ENCODE results near the gene SIRT1. TPM values are rescaled to one million over a fixed set of nuclear protein-coding genes. Genes with fewer than 3 reads are reported as not detected.
"Not testable (repeated sequence)": the region's sequence is repeated elsewhere in the genome, so short reads cannot be mapped to it uniquely, and the experiment has no call there.

SIRT1 gene
- total RNA-seq: 8.5 and 11.2 TPM in 2 replicates

DNA sequence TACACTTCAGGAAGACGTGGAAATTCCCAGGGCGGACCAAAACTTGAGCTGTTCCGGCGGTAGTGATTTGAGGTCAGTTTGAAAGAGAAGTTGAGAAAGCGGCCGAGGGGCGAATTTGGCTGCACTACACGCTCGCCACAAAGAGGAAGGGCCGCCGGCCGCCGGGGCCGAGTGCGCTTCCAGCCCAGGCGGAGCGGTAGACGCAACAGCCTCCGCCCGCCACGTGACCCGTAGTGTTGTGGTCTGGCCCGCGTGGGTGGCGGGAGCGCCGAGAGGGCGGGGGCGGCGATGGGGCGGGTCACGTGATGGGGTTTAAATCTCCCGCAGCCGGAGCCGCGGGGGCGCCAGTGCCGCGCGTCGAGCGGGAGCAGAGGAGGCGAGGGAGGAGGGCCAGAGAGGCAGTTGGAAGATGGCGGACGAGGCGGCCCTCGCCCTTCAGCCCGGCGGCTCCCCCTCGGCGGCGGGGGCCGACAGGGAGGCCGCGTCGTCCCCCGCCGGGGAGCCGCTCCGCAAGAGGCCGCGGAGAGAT, at the start of gene SIRT1:
Gene SIRT1, plus strand, starts transcription at position 344 of the 529 bp plus-strand sequence. Its CDS starts 66 bp downstream, at position 410.
- DNase-seq (ENCODE audit: low read depth, low spot score): peak; percentile 83

DNA sequence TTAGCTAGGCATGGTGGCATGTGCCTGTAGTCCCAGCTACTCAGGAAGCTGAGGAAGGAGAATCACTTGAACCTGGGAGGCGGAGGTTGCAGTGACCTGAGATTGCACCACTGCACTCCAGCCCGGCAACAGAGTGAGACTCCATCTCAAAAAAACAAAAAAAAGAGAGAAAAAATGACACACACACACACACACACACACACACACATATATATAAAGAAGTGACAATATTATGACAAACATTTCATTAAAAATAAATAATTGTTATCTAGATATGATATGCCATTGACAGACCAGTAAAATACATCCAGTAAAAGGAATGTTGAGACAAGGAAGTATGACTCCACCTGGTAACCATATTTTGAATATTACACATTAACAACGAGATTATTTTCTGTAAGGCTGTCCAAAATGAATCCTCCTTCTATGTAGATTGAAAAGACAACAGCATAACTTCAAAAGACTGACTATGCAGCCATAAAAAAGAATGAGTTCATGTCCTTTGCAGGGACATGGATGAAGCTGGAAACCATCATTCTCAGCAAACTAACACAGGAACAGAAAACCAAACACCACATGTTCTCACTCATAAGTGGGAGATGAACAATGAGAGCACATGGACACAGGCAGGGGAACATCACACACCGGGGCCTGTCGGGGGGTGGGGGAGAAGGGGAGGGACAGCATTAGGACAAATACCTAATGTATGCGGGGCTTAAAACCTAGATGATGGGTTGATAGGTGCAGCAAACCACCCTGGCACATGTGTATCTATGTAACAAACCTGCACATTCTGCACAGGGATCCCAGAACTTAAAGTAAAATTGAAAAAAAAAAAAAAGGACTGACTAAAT, 48.7 kb upstream of the SIRT1 start:
- DNase-seq (ENCODE audit: low read depth, low spot score): not testable (repeated sequence)

DNA sequence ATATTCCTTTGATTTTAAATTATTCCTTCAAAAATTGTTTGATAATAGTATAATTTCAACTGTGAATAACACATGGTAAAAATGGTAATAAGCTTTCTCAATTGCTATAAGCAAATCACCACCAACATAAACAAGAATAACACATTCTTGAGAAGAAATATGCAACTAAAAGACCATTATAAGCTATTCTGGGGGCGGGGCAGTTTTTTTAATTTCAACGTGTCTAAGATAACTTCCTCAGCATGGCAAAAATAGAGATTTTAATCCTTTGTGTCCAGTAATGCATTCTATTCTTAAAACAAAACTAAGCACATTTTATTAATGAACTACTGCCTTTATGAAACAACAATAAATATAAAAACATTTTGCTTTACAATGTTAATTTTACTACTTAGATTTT, 48.0 kb upstream of the SIRT1 start:
- DNase-seq (ENCODE audit: low read depth, low spot score): no peak

DNA sequence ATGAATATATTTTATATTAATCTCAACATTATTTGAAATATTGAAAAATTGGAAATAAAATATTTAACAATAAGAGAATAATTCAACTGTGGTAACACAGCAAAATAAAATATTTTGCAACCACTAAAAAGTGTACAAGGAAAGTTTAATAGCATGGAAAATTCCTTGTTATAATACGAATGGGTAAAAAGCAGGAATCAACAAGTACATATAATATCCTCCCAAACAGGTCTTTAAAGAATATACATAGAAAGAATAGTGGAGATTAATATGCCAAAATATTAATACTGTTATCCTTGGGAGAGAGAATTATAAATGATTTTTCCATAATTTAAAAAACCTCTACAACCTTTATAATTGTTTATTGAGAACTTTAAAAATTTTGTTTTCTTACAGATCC, 47.5 kb upstream of the SIRT1 start:
- DNase-seq (ENCODE audit: low read depth, low spot score): no peak

DNA sequence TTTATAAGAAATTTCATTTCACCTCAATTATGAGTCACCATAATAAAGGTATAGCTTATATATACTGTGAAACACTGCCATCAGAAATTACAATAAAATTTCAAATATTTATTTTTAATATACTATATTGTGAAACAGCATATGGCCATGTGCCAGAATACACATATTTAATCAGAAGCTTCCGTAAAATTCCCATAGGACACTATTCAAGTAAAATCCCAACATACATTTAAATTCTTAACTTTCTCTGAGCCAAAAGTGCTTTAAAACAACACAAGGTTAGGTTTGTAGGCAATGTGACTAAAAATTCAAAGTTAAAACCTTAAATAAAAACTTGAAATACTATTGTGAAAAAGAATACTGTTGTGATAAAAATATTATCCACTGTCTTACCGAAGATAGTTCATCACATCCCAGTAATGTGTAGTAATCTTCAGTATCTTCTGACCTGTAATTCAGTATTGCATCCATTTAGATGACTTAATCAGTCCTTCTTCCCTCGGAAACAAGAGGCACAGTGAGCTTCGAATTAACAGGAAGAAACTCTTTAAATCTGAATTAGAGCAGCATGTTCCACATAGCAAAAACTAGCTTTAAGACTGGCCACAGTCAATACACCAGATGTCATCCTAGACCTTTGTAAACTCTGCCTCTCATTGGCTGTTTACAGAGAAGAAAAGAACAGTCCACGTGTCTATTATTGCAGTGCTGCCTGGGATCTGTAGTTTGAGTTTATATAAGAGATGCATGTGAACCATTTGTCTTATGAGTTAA, 46.7 kb upstream of the SIRT1 start, which contains the start of gene DNAJC12:
Gene DNAJC12, minus strand, starts transcription at position 648 of the 774 bp plus-strand sequence. Its CDS starts 177 bp downstream, at position 471.
- no peak for DNase-seq (ENCODE audit: low read depth, low spot score)

DNA sequence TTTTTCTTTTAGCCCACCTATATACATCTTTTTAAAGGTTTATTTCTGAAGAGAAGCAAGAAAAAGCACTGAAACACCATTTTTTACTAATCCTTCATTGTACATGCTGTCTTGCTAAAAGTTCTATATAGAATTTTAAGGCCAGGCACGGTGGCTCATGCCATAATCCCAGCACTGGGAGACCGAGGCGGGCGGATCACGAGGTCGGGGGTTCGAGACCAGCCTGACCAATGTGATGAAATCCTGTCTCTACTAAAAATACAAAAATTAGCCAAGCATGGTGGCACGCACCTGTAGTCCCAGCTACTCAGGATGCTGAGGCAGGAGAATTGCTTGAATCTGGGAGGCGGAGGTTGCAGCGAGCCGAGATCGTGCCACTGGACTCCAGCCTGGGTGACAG, 44.9 kb upstream of the SIRT1 start:
- not testable (repeated sequence) for DNase-seq (ENCODE audit: low read depth, low spot score)

DNA sequence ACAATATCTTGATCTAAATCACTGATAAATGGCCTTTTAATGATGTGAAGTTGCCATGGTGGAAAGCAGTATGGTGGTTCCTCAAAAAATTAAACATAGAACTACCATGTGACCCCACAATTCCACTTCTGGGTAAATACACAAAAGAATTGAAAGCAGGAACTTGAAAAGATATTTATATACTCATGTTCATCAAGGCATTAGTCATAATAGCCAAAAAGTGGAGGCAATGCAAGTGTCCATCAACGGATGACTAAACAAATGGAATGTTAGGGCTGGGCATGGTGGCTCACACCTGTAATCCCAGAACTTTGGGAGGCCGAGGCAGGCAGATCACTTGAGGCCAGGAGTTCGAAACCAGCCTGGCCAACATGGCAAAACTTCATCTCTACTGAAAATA, 44.5 kb upstream of the SIRT1 start:
- DNase-seq (ENCODE audit: low read depth, low spot score): no peak

DNA sequence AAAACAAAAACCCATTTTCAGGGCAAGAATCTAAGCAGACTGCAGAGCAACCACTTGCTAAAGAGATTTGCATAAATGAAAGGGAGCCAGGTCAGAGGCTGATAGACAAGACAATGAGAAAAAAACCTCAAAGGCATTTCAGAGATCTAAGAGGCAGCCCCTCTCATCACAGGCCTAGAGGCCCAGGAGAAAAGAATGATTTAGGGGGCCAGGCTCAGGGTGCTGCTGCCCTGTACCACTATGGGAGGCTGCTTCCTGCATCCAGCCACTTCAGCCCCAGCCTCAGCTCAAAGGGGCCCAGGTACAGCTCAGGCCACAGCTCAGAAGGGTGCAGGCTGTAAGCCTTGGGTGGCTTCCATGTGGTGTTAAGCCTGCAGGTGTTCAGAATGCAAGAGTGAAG, 42.7 kb upstream of the SIRT1 start:
- DNase-seq (ENCODE audit: low read depth, low spot score): no peak

DNA sequence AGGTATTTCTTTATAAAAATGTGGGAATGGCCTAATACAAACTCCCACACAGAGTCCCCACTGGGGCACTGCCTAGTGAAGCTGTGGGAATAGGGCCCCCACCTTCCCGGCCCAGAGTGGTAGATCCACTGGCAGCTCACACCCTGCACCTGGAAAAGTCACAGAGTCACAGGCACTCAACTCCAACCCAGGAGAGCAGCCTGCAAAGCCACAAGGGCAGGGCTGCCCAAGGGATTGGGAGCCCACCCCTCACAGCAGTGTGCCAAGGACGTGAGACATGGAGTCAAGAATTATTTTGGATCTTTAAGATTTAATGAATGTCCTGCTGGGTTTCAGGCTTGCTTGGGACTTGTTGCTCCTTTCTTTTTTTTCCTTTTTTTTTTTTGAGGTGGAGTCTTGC, 41.2 kb upstream of the SIRT1 start:
- DNase-seq (ENCODE audit: low read depth, low spot score): no peak

DNA sequence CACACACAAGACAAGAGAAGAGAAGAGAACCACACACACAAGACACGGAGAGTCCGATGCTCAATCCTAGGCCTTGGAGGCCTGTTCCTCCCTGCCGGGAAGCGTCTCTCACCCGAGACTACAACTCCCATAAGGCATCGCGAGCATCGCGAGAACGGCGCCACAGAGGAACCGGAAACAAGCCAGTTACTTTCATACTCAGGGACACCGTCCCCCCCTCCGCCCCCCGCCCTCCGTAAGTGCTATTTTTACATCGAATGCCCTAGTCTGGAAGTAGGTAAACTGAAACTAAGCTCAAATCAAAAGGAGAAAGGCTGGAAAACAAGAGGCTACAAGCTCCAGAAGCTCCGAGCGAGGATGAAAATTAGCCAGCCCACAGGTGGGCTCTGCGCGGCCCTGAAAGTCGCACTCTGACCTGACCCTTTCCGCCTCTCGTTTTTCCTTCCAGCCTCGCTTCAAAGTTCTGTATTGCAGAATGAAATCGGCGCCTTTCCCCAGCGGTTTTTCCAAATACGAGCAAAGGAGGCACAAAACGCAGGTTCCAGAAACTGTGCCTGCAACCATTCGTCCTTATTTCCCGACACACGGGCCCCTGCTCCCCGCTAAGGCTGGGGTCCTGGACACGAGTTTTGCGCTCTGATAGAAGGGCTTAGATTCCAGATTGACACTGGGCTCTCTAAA, 35.0 kb upstream of the SIRT1 start:
- peak; percentile 68 for DNase-seq (ENCODE audit: low read depth, low spot score)

DNA sequence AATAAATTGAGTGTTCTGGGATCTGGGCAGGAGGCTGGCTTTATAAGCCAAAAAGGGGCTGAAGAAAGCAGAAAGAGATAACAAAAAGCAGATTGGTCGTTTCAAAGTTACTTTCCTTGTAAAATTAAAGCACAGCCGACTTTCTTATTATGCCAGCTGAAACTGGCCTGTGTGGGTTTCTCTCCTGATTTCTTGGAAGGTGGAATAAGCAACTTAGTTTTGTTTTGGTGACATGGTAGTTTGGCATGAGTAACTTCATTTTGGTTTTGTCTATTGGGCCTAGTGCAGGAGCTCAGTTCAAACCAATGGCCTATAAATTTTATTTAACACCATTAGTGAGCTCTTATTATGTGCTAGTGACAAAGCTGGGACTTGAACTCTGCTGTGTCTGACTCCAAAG, 33.3 kb upstream of the SIRT1 start:
- DNase-seq (ENCODE audit: low read depth, low spot score): no peak

DNA sequence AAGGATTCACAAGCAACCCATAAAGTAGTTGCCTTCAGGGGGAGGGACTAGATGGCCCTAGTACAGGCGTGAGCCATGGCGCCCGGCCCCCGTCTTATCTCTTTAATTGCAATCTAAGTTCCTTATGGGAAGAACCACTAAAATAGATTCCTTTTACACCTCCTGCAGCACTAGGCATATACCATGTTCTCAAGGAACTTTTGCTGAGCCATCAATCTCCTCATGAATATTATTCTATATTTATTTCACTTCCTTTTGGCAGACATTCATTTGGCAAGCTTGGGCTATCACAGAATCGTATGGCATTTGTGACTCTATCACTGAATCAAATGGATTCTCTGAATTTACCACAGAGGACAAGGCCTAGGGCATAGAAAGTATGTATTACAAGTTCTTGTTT, 31.7 kb upstream of the SIRT1 start:
- no peak for DNase-seq (ENCODE audit: low read depth, low spot score)

DNA sequence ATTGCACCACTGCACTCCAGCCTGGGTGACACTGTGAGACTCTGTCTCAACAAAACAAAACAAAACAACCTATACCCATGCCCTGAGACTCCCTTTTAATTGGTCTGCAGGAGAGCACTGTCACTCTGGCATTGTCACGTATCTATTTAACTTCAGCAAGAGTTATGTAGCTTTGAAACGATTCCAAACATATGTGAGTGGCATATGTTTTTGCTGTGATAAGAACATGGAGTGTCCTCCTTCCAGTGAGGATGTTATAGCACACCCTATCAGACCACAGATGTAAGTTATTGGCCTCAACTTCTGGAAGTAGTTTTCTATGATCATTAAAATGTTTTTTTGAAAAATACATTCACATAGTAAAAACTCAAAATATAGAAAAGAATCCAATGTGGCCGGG, 30.9 kb upstream of the SIRT1 start:
- DNase-seq (ENCODE audit: low read depth, low spot score): no peak

DNA sequence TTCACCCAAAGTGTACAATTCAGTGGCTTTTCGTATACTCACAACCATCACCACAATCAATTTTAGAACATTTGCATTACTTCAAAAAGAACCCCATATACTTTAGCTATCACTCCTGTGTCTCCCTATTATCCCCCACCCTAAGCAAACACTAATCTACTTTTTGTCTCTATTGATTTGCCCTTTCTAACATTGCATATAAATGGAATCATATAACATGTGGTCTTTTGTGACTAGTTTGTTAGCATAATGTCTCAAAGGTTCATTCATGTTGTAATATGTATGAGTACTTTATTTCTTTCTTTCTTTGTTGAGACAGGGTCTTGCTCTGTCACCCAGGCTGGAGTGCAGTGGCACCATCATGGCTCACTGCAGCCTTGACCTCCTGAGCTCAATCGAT, 25.5 kb upstream of the SIRT1 start:
- no peak for DNase-seq (ENCODE audit: low read depth, low spot score)

DNA sequence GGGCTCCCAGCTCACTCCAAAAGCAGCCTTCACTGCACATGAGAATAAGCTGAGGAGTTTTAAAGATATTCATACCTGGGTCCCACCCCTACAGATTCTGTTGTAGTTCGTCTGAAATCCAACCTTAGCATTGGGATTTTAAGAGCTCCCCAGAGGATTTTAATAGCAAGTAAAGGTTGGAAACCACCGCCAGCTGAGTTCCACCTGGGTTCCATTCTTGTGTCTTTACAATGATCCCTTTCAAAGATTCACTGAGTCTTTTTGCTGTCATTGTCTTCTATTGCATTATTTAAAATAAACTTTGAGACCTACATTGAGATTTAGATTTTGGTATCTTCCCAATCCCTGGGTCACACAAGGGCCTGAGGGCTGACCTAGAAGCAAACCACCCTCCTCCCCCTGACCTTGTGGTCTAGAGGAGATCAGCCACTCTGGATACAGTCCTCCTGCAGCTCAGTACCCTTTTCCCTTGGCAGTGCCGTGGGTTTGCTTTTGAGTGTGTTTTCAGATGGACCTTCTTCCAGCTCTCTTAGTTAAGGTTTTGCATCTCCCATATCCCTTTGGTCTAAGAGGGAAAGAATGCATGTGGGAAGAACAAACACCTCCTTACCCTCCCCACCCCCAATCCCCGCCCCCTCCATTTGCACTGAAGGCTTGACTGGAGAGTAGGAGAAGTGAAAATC, 22.6 kb upstream of the SIRT1 start:
- no peak for DNase-seq (ENCODE audit: low read depth, low spot score)

DNA sequence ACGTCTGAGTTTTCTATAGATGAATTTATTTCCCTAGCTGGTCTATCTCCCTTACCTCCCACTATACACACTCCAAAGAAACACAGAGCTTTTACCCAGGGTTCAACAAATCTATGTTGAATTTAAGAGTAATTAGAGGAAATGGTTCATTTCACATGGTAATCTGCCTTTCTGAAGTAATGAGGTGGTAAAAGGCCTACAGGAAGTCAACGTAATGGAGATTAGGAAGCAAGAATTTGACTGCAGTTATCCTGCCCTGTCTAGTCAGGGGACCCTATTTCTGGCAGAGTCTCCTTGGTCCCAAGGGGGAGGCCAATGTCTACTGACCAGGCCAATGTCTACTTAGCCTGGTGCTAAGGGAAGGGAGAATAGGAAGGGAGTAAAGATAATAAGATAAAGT, 21.4 kb upstream of the SIRT1 start:
- DNase-seq (ENCODE audit: low read depth, low spot score): no peak

DNA sequence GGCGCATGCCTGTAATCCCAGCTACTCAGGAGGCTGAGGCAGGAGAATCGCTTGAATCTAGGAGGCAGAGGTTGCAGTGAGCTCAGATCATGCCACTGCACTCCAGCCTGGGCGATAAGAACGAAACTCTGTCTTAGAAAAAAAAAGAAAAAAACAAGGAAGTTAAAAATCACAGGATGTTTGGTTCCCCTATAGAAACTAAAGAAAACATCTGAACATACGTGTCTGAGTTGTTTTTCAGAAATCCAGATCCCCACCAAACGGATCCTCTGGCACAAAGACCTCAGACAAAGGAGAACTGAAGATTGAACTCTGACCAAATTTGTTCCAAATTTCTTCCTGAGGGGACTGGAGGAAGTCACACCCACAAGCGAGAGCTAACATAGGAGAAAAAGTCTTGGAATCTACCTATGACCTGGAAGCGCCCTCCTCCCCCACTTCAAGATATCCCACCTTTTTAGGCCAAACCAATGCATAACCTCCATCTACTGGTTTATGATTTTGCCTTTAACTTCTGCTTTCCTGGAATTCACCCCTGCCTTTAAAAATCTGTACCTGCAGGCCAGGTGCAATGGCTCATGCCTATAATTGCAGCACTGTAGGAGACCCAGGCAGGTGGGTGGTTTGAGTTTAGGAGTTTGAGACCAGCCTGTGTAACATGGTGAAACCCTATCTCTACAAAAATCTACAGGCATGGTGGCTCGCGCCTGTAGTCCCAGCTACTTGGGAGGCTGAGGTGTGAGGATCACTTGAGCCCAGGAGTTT, 19.7 kb upstream of the SIRT1 start:
- no peak for DNase-seq (ENCODE audit: low read depth, low spot score)

DNA sequence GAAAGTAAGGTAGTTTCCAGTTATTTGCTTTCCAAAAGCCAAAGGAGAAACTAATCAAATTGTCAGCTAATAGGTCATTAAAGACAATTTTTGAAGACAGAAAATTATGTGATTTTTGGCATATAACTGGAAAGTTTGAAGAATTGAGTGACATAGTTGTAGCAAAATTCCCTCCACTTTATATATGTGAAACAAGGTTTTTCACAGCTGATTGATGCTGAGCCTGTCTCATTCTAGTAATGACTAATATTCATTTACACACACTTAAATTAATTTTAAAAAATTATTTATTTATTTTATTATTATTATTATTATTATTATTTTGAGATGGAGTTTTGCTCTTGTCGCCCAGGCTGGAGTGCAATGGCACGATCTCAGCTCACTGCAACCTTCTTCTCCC, 16.3 kb upstream of the SIRT1 start:
- DNase-seq (ENCODE audit: low read depth, low spot score): no peak

DNA sequence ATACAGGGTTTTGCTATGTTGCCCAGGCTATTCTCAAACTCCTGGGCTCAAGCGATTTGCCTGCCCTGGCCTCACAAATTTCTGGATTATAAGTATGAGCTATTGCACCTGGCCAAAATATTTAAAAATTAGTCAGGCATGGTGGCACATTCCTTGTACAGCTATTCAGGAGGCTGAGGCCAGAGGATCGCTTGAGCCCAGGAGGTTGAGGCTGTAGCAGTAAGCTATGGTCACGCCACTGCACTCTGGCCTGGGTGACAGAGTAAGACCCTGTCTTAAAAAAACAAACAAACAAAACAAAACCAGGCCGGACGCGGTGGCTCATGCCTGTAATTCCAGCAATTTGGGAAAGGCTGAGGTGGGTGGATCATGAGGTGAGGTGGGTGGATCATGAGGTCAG, 14.5 kb upstream of the SIRT1 start:
- no peak for DNase-seq (ENCODE audit: low read depth, low spot score)

All from pulmonary artery endothelial cell (primary cell).